SK-N-SH (cell line): ENCODE data around the gene HPCAL1. TPM values are rescaled to one million over a fixed set of nuclear protein-coding genes. Genes with fewer than 3 reads are reported as not detected.

Source experiments
- CTCF ChIA-PET: fragments of 300-600, 350-600 bp; formaldehyde crosslinking; extraction: SDS; loops from one replicate; lab custom pipeline; 2021; lab: Yijun Ruan, JAX
- POLR2A ChIA-PET: fragments of 350-600 bp; sonication (Branson Sonifier 250); formaldehyde crosslinking; extraction: SDS; loops from one replicate; lab custom pipeline; 2020; ENCODE audit warnings: antibody characterized with exemption, inconsistent platforms; lab: Yijun Ruan, JAX
- DNase-seq: peaks from one replicate; pipeline ENCODE4 v3.0.0; 2012
- H2AFZ ChIP-seq: fragments of 200-600 bp; sonication (generic); 2 replicates; pipeline ENCODE4 v1.8.1; 2016; ENCODE audit warnings: antibody characterized with exemption, mild to moderate bottlenecking, low read depth
- H3F3A ChIP-seq: fragments of 200-600 bp; sonication (generic); replicated peaks from 2 replicates; pipeline ENCODE3; 2016; ENCODE audit warnings: antibody characterized with exemption, mild to moderate bottlenecking; ENCODE audit not compliant: insufficient read depth
- H3K27ac ChIP-seq, 2 experiments: fragments of 200-500 bp in 1 of 2; fragments of 200-600 bp in 1 of 2; sonication (Bioruptor generic) in 1 of 2; sonication (generic), shearing (Covaris generic) in 1 of 2; 2 replicates each; pipeline versions ENCODE4 v1.5.1 to v1.6.1; 2014 to 2016; ENCODE audit warnings: low read depth in 2 of 2, inconsistent platforms in 1 of 2, low read length in 1 of 2, mild to moderate bottlenecking in 1 of 2, mixed read lengths in 1 of 2
- H3K27me3 ChIP-seq: fragments of 200-600 bp; sonication (generic), shearing (Covaris generic); 2 replicates; pipeline ENCODE4 v1.6.1; 2016; ENCODE audit warnings: mixed run types; ENCODE audit not compliant: insufficient read depth
- H3K36me3 ChIP-seq, 2 experiments: fragments of 200-500 bp in 1 of 2; fragments of 200-600 bp in 1 of 2; sonication (Bioruptor generic) in 1 of 2; sonication (generic) in 1 of 2; replicated peaks in 1 of 2; 2 replicates each; pipeline versions ENCODE3 to v1.5.1; 2014 to 2016; ENCODE audit warnings: low read length in 1 of 2, mild to moderate bottlenecking in 1 of 2; ENCODE audit not compliant: insufficient read depth in 2 of 2, control insufficient read depth in 1 of 2
- H3K4me1 ChIP-seq, 2 experiments: fragments of 200-500 bp in 1 of 2; fragments of 200-600 bp in 1 of 2; sonication (Bioruptor generic) in 1 of 2; sonication (generic), shearing (Covaris generic) in 1 of 2; 2 replicates each; pipeline versions ENCODE4 v1.5.1 to v1.6.1; 2014 to 2016; ENCODE audit warnings: low read depth in 1 of 2, low read length in 1 of 2, mixed run types in 1 of 2; ENCODE audit not compliant: insufficient read depth in 2 of 2, control insufficient read depth in 1 of 2
- H3K4me2 ChIP-seq: fragments of 200-600 bp; sonication (generic), shearing (Covaris generic); 2 replicates; pipeline ENCODE4 v1.6.1; 2017; ENCODE audit warnings: mixed run types
- H3K4me3 ChIP-seq, 2 experiments: fragments of 200-500 bp in 1 of 2; fragments of 200-600 bp in 1 of 2; sonication (Bioruptor generic) in 1 of 2; sonication (generic), shearing (Covaris generic) in 1 of 2; 2 replicates each; pipeline versions ENCODE4 v1.5.1 to v1.8.1; 2014 to 2016; ENCODE audit warnings: low read depth in 2 of 2, inconsistent platforms in 1 of 2, low read length in 1 of 2, mild to moderate bottlenecking in 1 of 2, mixed read lengths in 1 of 2, moderate library complexity in 1 of 2
- H3K79me2 ChIP-seq: fragments of 200-600 bp; sonication (generic); 2 replicates; pipeline ENCODE4 v1.8.1; 2017; ENCODE audit warnings: mild to moderate bottlenecking; ENCODE audit not compliant: insufficient read depth
- H3K9ac ChIP-seq: fragments of 200-600 bp; sonication (generic); 2 replicates; pipeline ENCODE4 v1.6.1; 2017; ENCODE audit warnings: mixed run types
- H3K9me2 ChIP-seq: fragments of 200-600 bp; sonication (generic); 2 replicates; pipeline ENCODE4 v1.6.1; 2017; ENCODE audit warnings: mixed run types
- H3K9me3 ChIP-seq: fragments of 200-600 bp; sonication (generic); 2 replicates; pipeline ENCODE4 v1.6.1; 2017; ENCODE audit warnings: mixed run types, mild to moderate bottlenecking, moderate library complexity
- H4K20me1 ChIP-seq: fragments of 200-600 bp; sonication (generic); 2 replicates; pipeline ENCODE4 v1.6.1; 2017; ENCODE audit warnings: mild to moderate bottlenecking, mixed run types; ENCODE audit not compliant: insufficient read depth
- EP300 ChIP-seq, 2 experiments: IDR thresholded peaks; 2 replicates each; pipeline versions ENCODE4 v1.4.0 to v1.6.1; 2012; ENCODE audit warnings: borderline replicate concordance in 1 of 2, low read depth in 1 of 2, low read length in 1 of 2
- EZH2phosphoT487 ChIP-seq: fragments of 200-600 bp; sonication (generic); IDR thresholded peaks from 2 replicates; pipeline ENCODE4 v1.6.1; 2017; ENCODE audit warnings: low read depth, mixed run types, mild to moderate bottlenecking, antibody characterized with exemption, moderate library complexity, borderline replicate concordance
- FOSL2 ChIP-seq: IDR thresholded peaks from 2 replicates; pipeline ENCODE4 v1.4.0; 2012; ENCODE audit warnings: low read depth, mild to moderate bottlenecking, moderate library complexity, borderline replicate concordance
- FOXM1 ChIP-seq: IDR thresholded peaks from 2 replicates; pipeline ENCODE4 v1.4.0; 2012; ENCODE audit warnings: low read depth, mild to moderate bottlenecking
- IRF3 ChIP-seq: fragments of 150-350 bp; IDR thresholded peaks from 2 replicates; pipeline ENCODE4 v1.6.1; 2016; ENCODE audit warnings: mild to moderate bottlenecking, low read depth, low read length
- MXI1 ChIP-seq: IDR thresholded peaks from 2 replicates; pipeline ENCODE4 v1.6.1; 2012; ENCODE audit warnings: mild to moderate bottlenecking, low read depth, low read length, improper control_type of control experiment
- RAD21 ChIP-seq: IDR thresholded peaks from 2 replicates; pipeline ENCODE4 v1.6.1; 2012; ENCODE audit warnings: mild to moderate bottlenecking, low read length
- SMC3 ChIP-seq: IDR thresholded peaks from 2 replicates; pipeline ENCODE4 v1.6.1; 2012; ENCODE audit warnings: low read depth, low read length, improper control_type of control experiment
- WGBS: methylation state at CpG from one replicate; pipeline ENCODE4 v1.1.6; 2017; ENCODE audit warnings: low lambda C conversion rate; 5-methylcytosine and 5-hydroxymethylcytosine counted together
- polyA plus RNA-seq, 3 experiments: library from polyadenylated mRNA; depleted of rRNA; stranded (reverse); fragments of >200 nt; gene quantifications; 2 replicates each; pipeline ENCODE4 v1.2.3, GENCODE V29; 2012
- TF ChIP-seq, protein P1 (sequence below): IDR thresholded peaks from 2 replicates; pipeline ENCODE4 v1.4.0; 2012; ENCODE audit warnings: low read depth, borderline replicate concordance

Gene HPCAL1
- polyA plus RNA-seq, 1 of the 3 experiments (the other 2 are of a cell fraction) = 77.0 TPM

GRCh38 chr2:10330700-10331026 is 28.0 kb downstream of the HPCAL1 start:
- H3K36me3 ChIP-seq = peaks cover 0 to 5% of the 10 kb centered on the region in 2 experiments
- H2AFZ ChIP-seq = no peak overlapping the region
- H4K20me1 ChIP-seq = peaks cover 30% of the 10 kb centered on the region
- peak overlapping the region; percentile 3; the same call in 1 of the 2 replicates for H3K9ac ChIP-seq
- H3K79me2 ChIP-seq = peaks cover 23% of the 10 kb centered on the region; the same call in 1 of the 2 replicates
- H3K4me1 ChIP-seq = peaks cover 23 to 73% of the 10 kb centered on the region in 2 experiments
- peak overlapping the region; percentile 60; the same call in 1 of the 2 replicates for H3K4me2 ChIP-seq
- 87% methylated on average over 9 of the region's 9 CpGs for WGBS
- H3K9me2 ChIP-seq = no peaks in the 10 kb centered on the region
- ChIA-PET POLR2A (interaction anchor here (1.2 kb wide), 1 partner anchor 44 kb away, joined by 4 read pairs; no protein-coding TSS in a partner anchor), CTCF (interaction anchor here (3.0 kb wide), 1 partner anchor 26 kb away, joined by 17 read pairs; the partner anchor contains the start of gene HPCAL1)
- H3K27me3 ChIP-seq = no peaks in the 10 kb centered on the region
- H3K9me3 ChIP-seq = no peaks in the 10 kb centered on the region
- H3K27ac ChIP-seq = peak overlapping the region in 1 of 2 experiments; percentile 50; a peak in 3 of 4 replicates
- DNase-seq = no peak
- H3K4me3 ChIP-seq = no peak overlapping the region
- TF ChIP-seq EP300 (IDR thresholded peaks at IDR 0.05; ENCODE audit: borderline replicate concordance in 1 of 2, low read depth in 1 of 2, low read length in 1 of 2) (no peak), MXI1 (no peak)
- TF ChIP-seq, all 33 proteins: peak for 0
- H3F3A ChIP-seq = peaks cover 11% of the 10 kb centered on the region

DNA sequence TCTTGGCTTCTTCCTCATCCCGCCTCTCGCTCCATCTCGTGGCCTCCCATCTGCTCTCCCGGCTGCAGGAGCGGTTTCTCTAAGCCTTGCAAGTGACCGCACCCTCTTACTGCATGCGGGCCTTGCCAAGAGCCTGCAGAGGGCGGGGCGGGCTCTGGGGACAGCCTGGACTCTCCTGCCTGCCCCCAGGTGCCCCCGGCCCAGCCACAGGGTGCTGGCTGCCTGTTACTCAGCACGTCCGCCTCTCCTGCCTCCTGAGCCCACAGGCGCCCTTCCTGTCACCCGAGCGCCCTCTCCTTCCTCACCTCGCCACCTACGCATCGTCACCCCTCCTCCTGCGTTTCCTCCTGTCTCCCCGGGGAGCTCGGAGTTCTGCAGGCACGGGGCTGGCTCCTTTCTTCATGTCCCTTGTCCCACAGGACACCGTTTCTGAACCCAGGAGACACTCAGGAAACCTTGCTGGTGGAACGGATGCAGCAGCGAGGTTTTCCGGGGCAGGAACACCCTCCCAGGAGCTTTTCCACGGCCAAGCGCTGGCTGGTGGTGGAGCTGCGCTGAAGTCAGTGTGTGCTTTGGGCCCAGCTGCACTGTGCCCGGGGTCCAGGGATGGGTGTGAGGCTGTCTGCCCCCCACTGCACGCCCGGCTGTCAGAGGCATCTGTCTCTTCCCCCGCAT is 28.5 kb downstream of the HPCAL1 start:
- Histone ChIP-seq H3K79me2 (peaks cover 23% of the 10 kb centered on the region; the same call in 1 of the 2 replicates), H3K27ac (peak overlapping the region in 1 of 2 experiments; percentile 50; a peak in 2 of 4 replicates), H3K4me1 (peaks cover 23 to 68% of the 10 kb centered on the region in 2 experiments), H3K4me2 (peak overlapping the region; percentile 60; the same call in 1 of the 2 replicates), H3K27me3 (no peaks in the 10 kb centered on the region), H3K9ac (0 out of 2 replicates have a peak overlapping the region, but pooled peaks have one; percentile 3), H2AFZ (no peak overlapping the region), H3K9me2 (no peaks in the 10 kb centered on the region), H4K20me1 (peaks cover 29% of the 10 kb centered on the region), H3F3A (peaks cover 11% of the 10 kb centered on the region), H3K4me3 (no peak overlapping the region), H3K9me3 (no peaks in the 10 kb centered on the region), H3K36me3 (peaks cover 0 to 5% of the 10 kb centered on the region in 2 experiments)
- TF ChIP-seq FOXM1 (no peak), RAD21 (no peak), IRF3 (no peak), EZH2phosphoT487 (no peak), FOSL2 (no peak), SMC3 (no peak)
- TF ChIP-seq, protein P1, sequence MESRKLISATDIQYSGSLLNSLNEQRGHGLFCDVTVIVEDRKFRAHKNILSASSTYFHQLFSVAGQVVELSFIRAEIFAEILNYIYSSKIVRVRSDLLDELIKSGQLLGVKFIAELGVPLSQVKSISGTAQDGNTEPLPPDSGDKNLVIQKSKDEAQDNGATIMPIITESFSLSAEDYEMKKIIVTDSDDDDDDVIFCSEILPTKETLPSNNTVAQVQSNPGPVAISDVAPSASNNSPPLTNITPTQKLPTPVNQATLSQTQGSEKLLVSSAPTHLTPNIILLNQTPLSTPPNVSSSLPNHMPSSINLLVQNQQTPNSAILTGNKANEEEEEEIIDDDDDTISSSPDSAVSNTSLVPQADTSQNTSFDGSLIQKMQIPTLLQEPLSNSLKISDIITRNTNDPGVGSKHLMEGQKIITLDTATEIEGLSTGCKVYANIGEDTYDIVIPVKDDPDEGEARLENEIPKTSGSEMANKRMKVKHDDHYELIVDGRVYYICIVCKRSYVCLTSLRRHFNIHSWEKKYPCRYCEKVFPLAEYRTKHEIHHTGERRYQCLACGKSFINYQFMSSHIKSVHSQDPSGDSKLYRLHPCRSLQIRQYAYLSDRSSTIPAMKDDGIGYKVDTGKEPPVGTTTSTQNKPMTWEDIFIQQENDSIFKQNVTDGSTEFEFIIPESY = no peak
- 86% methylated on average over 31 of the region's 33 CpGs for WGBS
- DNase-seq = no peak
- ChIA-PET POLR2A (interaction anchor here (1.2 kb wide), 1 partner anchor 44 kb away, joined by 4 read pairs; no protein-coding TSS in a partner anchor), CTCF (interaction anchor here (3.0 to 4.6 kb wide), 2 partner anchors 27 to 78 kb away, joined by 17 to 22 read pairs; partner anchors contain the start of gene HPCAL1)
